Fibroblast of gingiva (primary cell): Measurements from ENCODE around the gene SYNGAP1.

Experiments
- DNase-seq: peaks from one replicate; pipeline ENCODE4 v3.0.0-alpha.2; 2011; ENCODE audit warnings: low read depth

The SYNGAP1 gene

GRCh38 chr6:33421344-33421643 lies 1.4 kb downstream of the SYNGAP1 start:
- no peak for DNase-seq

- DNase-seq, result no peak
These were observed 3.9 kb downstream of the SYNGAP1 start for GRCh38 chr6:33423777-33424176.

GRCh38 chr6:33424855-33425667 lies 5.2 kb downstream of the SYNGAP1 start:
- DNase-seq, result no peak

- peak; percentile 81 for DNase-seq
These were observed 6.1 kb downstream of the SYNGAP1 start for GRCh38 chr6:33425668-33426577.

- no peak for DNase-seq
These were observed 7.0 kb downstream of the SYNGAP1 start for GRCh38 chr6:33426590-33427511.

GRCh38 chr6:33427585-33428223 lies 7.8 kb downstream of the SYNGAP1 start:
- DNase-seq, result no peak

- DNase-seq, result peak; percentile 15
These were observed 8.5 kb downstream of the SYNGAP1 start for GRCh38 chr6:33428224-33428965.

GRCh38 chr6:33428966-33429749 lies 9.3 kb downstream of the SYNGAP1 start:
- DNase-seq, result no peak

- no peak for DNase-seq
These were observed 9.8 kb downstream of the SYNGAP1 start for GRCh38 chr6:33429750-33430052.

GRCh38 chr6:33430334-33430733 lies 10.5 kb downstream of the SYNGAP1 start:
- no peak for DNase-seq

- DNase-seq, result peak; percentile 31
These were observed 11.4 kb downstream of the SYNGAP1 start for GRCh38 chr6:33430991-33431879.

- no peak for DNase-seq
These were observed 12.1 kb downstream of the SYNGAP1 start for GRCh38 chr6:33431880-33432541.

- DNase-seq, result no peak
These were observed 12.7 kb downstream of the SYNGAP1 start for GRCh38 chr6:33432546-33432945.

- no peak for DNase-seq
These were observed 13.2 kb downstream of the SYNGAP1 start for GRCh38 chr6:33433001-33433543.

- no peak for DNase-seq
These were observed 13.8 kb downstream of the SYNGAP1 start for GRCh38 chr6:33433544-33434191.

- DNase-seq, result no peak
These were observed 15.1 kb downstream of the SYNGAP1 start for GRCh38 chr6:33434961-33435360.

- no peak for DNase-seq
These were observed 17.8 kb downstream of the SYNGAP1 start for GRCh38 chr6:33437666-33438065.
